GM10847 (cell line): Measurements from ENCODE around the gene MAML3.

Experiments used
- POLR2A ChIP-seq: IDR thresholded peaks from 2 replicates; pipeline ENCODE4 v1.6.1; 2011; ENCODE audit not compliant: insufficient read length; ENCODE audit errors: extremely low read depth

MAML3 gene

DNA sequence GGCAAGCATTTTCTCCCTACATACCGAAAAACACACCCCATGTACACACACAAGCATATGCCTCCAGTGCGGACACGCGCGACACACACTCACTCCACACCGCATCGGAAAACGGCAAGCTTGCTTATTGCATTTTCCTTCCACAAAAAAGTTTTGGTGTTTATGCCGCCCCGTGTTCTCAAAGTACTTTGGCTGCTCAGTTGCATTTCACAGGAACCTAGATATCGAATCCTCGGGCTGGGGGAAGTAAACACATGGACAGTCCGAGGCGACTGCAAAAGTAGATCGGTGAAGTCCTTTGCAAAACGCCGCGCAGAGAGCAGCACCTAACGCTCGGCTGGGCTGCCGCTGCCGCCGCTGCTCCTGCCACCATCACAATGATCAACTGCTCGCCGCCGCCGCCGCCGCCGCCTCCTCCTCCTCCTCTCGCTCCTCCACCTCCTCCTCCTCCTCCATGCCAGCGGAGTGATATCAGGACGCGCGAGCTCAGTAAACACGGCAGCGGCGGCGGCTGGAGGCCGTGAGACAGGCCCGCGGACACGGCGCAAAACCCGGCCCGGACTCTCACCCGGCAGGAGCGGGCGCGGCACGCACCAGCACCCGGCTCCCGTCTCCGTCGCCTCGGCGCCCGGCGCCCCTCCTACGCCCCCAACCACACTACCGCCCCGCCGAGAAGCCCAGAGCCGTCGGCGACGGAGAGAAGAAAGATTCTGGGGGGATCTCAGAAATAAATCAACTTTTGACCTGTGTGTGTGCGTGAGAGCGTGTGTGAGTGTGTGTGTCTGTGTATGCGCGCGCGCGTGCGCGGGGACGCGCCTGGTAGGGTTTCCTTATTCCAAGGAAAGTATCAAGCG lies at the start of gene MAML3:
Gene MAML3, minus strand, starts transcription at position 467 of the 854 bp plus-strand sequence. CDS start 857 bp downstream, outside the sequence.
- no peak for TF ChIP-seq POLR2A

DNA sequence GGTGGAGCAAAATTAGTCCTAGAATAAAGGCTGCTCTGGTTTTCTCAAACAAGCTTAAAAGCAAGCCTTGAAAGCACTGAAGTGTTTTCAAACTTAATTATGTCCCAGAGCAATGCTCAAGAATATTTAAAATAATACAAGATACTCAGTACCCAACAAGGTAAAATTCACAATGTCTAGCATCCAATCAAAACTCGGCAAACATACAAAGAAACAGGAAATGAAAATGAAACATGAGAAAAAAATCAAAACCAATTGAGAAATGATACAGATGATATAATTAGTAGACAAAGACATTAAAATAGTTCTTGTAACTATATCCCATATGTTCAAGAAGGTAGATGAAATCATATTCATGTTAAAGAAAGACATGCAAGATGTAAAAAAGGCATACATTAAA lies 45.0 kb upstream of the MAML3 start:
- no peak for TF ChIP-seq POLR2A

DNA sequence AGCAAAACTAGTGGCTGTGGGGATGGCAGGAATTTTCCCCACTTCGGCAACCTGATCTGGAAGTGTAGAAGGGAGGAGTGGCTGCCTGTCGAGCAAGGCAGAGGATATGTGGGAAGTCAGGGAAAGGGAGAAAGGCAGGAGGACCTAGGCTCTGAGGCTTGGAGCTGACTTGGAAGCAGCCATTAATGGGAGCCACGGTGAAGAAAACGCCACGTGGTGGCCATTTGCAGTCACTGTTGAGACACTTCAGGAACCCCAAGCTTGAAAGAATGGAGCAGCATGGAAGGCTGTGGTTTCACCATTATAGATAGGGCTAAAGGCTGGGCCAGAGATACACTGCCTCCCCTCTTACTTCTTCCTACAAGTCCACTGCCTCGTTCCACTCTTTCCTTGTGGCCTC lies 41.8 kb upstream of the MAML3 start:
- no peak for TF ChIP-seq POLR2A

DNA sequence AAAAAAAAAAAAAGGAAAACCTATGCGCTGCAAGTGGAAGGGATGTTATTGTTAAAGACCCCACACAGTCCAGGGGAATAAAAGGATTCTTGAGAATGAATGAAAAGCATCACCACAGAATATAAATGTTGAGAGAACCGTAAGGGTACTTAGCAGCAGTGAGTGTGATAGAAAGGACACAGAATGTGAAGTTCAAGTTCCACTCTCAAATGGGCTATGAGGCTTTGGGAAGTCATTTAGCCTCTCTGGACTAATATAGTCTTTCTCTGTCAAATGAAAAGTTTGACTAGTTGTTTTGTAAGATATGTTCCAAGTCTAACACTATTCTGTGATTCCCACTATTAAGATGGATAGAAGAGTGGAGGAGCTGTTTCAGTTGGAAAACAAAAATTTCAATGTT lies 35.8 kb upstream of the MAML3 start:
- no peak for TF ChIP-seq POLR2A

DNA sequence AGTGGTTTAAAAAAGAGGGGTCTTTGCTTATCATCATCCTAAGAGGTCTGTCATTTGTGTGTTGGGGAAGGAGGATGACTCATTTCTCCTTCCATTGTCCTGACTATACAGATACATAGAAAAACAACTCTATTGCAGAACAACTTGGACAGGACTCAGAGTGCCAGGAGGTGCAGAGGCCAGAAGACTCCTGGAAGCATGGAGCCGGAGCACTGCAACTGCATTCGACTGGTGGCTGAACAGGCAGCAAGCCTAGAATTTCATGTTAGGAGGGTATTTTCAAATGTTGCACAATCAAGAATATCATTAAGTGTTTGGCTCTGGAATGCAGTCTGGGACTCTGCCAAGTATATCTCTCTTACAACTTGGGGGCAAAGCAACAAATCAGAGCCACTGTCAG lies 35.0 kb upstream of the MAML3 start:
- no peak for TF ChIP-seq POLR2A

DNA sequence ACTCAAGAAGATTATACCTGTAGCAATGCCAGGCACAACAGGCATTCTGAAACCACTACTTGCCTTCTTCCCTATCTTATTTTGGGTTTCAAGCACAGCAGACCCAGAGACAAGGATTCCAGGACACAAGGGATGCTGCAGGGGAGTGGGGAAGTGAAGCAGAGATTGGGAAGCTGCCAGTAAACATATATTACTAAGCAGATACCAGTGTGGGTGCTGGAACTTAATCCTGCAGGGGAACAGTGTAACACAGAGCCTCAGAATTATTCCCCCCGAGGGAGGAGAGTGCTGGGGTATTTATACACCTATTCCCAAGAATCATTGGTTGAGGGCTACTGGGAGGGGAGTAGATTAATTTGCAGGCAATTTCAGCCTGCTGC lies 33.3 kb upstream of the MAML3 start:
- TF ChIP-seq POLR2A, result no peak

DNA sequence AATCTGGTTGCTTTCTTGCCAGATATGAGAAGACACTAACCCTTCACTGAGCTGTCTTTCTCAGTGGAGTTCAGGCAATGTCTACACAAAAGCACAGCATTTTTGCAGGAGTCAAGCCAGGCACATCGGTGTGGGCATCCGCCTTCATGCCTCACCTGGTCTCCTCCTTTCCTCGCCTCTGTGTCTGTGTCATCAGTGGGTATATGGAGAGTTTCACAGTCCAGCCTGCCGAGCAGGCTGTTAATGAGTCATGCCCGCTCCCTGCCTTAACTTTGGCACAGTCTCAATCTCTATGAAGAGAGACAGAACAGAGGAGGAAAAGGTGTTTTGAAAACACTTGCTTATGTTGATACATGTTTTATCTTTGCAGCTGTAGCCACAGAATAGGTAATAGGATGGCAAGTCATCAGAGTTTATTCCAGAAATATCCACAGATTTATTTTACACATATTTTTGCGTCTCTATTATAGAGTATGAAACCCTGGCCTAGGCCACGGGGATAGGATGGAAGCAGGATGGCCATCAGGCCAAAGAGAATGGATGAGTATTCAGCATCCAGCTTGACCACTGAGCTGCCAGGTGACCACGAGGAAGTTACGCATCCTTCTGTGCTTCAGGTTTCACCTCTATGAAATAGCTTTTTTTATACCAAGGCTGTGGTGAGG lies 32.8 kb upstream of the MAML3 start:
- TF ChIP-seq POLR2A, result no peak

DNA sequence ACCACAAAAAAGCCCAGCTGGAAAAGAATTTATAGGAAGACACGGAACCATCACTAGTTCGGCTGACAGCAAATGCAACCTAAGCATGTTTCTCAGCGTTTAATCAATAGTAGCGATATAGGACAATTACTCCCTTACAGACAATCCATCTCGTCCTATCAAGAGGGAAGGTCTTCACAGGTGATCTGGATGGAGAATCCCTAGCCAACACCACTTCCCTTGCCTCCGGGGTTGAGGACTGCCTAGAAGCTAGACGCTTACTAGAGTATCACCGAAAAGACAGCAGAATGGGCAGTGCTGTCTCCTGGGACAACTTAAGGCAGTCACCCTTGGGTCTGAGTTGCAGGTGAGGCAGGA lies 32.1 kb upstream of the MAML3 start:
- TF ChIP-seq POLR2A, result no peak

DNA sequence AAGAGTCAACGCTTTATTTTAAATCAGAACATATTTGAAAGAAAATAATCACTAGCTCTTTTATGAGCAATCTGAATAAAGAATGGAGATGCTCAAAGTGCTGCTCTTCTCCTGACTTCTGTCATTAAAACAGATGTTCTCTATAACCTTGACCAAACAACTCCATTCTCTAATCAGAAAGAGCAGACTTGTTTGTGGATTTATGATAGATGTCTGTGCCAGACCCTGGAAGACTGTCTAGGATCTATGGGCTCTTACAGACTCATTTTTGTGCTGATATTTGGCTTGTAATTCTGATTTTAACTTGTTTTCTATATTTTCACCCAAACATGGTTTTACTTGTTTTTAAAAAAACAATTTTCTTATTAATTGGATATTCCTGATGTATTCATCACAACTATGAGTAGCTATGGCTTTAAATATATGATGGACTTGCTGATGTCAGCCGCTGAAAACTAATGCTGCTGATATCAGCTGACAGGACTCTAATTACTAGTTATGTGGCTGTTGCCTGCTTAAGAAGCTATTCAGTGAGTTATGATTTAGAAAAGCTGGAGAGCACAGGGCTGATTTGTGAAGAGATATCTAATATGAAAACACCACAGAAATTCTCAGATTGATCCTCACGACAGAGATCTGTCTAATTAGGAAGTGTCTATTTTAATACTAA lies 31.6 kb upstream of the MAML3 start:
- TF ChIP-seq POLR2A, result no peak

DNA sequence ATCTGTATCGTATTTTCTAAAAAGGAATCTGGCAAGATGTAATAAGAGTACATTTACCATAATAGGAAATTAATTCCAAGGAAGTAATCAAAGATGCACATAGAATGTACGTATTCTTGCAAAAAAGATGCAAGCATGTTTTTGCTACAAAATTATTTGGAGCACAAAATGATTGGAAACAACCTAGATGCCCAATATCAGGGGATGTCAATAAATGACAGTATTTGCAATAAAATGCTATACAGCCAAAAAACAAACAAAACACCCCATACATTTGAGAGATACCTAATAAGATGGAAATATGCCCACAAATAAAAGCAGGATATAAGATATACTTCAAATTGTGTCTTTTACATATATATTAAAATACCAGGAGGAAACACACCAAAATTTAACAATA lies 29.3 kb upstream of the MAML3 start:
- TF ChIP-seq POLR2A, result no peak

DNA sequence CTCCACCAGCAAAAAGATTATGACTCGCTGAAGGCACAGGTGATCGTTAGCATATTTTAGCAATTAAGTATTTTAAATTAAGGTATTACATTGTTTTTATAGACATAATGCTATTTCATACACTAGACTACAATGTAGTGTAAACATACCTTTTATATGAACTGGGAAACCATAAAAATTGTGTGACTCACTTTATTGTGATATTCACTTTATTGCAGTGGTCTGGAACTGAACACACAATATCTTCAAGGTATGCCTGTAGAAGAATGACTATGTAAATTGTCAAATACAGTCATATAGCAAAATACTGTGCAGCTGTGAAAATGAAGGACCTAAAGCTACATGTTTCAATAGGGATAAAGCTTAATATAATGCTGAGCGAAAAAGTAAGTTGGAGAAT lies 26.6 kb upstream of the MAML3 start:
- TF ChIP-seq POLR2A, result no peak

DNA sequence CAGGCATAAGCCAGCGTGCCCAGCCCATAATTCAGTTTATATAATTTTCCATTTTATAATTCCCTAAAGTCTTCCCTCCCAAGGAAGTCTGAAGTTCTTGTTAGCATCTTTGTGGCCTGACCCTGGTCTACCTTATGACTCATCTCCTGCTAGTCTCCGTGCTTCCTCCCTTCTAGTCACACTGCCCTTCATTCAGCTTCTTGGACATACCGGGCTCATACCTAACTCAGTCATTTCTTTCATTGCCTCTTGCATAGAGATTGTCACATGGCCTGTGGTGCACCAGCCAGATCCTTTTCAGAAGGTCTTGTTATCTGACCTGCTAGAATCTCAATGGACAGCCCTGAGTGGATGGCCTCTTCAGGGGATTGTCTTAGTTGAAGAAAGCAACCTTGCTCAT lies 22.8 kb upstream of the MAML3 start:
- TF ChIP-seq POLR2A, result no peak

DNA sequence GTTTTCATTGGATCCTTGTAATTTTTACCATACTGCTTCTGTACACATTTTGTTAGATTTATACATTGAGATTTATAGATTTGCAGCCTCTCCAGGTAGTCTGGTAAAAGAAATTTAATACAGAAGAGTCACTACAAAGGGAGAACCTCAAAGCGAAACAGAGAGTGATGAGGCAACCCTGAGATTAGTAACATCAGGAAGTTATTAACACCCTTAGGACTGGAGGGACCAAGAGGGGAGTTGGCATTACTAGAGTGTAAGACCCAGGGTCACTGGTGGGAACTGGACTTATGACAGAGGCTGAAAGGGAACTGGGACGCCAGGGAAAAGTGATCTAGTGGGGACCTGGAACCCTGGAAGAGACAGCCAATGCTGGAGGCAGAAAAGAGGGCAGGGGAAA lies 20.6 kb upstream of the MAML3 start:
- no peak for TF ChIP-seq POLR2A

DNA sequence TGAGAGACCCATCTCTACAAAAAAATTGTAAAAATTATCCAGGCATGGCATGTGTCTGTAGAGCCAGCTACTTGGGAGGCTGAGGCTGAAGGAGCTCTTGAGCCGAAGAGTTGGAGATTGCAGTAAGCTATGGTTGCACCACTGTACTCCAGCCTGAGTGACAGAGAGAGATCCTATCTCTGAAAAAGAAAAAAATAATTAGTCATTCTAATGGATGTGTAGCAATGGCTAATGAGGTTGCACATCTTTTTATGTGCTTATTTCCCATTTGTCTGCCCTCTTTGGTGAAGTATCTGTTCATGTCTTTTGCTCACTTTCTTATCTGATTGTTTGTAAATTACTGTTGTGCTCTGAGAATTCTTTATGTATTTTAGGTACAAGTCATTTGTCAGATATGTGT lies 19.0 kb upstream of the MAML3 start:
- TF ChIP-seq POLR2A, result no peak

DNA sequence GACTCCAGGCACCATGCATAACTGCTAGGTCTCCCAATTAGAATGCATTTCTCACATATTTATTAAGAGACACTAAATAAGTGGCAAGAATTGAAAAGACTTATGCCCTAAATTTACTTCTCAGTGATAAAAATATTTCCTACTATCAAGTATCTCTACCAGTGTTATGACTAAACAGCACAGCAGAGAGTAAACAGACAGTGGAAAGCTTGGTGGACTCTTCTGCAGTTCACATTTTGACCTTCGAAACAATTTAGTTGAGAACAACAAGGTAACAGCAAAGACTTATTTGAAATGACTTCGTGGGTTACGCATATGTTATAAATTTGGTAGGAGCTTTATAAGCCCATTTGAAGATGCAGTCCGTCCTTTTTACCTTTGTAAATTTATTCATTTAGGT lies 16.3 kb upstream of the MAML3 start:
- TF ChIP-seq POLR2A, result no peak

DNA sequence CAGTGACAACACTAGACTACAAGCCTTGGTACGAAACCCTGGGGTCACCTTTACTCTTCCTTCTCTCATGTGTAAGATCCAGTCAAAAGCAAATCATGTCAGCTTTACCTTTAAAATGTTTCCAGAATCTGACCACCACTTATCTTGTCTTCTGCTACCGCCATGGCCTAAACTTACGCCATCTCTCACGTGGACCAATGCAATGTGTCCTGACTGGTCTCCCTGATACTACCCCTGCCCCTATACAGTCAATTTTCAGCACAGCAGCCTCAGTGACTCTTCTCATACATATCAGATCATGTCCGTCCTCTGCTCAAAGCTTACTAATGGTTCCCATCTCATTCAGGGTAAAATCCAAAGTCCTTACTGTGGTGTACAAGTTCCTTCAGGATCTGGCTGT lies 15.0 kb upstream of the MAML3 start:
- no peak for TF ChIP-seq POLR2A
